ENCODE data around the gene ICAM5. TPM values are rescaled to one million over a fixed set of nuclear protein-coding genes. Genes with fewer than 3 reads are reported as not detected.
A peak's percentile ranks its signal among the peaks of the same experiment; 100 is the strongest.
"Not testable (repeated sequence)": the region's sequence is repeated elsewhere in the genome, so short reads cannot be mapped to it uniquely, and the experiment has no call there.

Gene ICAM5, protein sequence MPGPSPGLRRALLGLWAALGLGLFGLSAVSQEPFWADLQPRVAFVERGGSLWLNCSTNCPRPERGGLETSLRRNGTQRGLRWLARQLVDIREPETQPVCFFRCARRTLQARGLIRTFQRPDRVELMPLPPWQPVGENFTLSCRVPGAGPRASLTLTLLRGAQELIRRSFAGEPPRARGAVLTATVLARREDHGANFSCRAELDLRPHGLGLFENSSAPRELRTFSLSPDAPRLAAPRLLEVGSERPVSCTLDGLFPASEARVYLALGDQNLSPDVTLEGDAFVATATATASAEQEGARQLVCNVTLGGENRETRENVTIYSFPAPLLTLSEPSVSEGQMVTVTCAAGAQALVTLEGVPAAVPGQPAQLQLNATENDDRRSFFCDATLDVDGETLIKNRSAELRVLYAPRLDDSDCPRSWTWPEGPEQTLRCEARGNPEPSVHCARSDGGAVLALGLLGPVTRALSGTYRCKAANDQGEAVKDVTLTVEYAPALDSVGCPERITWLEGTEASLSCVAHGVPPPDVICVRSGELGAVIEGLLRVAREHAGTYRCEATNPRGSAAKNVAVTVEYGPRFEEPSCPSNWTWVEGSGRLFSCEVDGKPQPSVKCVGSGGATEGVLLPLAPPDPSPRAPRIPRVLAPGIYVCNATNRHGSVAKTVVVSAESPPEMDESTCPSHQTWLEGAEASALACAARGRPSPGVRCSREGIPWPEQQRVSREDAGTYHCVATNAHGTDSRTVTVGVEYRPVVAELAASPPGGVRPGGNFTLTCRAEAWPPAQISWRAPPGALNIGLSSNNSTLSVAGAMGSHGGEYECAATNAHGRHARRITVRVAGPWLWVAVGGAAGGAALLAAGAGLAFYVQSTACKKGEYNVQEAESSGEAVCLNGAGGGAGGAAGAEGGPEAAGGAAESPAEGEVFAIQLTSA
- total RNA-seq: under 1 TPM; 0.23 to 0.45 (median 0.37) TPM

DNA sequence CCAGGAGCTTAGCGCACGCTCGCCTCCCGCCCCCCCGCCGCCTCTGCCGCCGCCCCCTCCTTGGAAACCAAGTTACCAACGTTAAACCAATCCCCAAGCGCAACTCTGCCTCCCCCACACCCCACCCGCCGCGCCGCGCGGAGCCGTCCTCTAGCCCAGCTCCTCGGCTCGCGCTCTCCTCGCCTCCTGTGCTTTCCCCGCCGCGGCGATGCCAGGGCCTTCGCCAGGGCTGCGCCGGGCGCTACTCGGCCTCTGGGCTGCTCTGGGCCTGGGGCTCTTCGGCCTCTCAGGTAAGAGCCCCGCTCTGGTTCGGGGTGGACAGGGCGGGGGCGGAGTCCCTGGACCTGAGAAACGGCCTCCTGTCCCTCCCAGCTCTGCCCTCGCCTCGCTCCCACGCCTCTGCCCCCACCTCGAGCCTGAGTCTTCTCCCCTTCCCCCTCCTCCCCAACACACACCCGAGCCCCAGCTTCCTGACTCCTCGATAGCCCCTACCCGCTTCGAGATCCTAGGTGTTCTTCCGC lies at the start of gene ICAM5:
Gene ICAM5, plus strand, starts transcription at position 117 of the 521 bp plus-strand sequence. Its CDS starts 92 bp downstream, at position 209.
- Histone ChIP-seq H3K36me3 (peaks cover under 1 to 12% (median 5%) of the 10 kb centered on the region in 4 donors), H3K27me3 (peaks cover 16 to 98% (median 80%) of the 10 kb centered on the region in 4 donors), H3K4me1 (peaks cover 66 to 94% (median 82%) of the 10 kb centered on the region in 4 donors), H3K9me3 (no peaks in the 10 kb centered on the region), H3K27ac (replicated peaks in 1 of 4) (no peak within 1 kb of the TSS), H3K4me3 (peak within 1 kb of the TSS; percentile 39 to 60 (median 47))
- TF ChIP-seq POLR2A (IDR thresholded peaks at IDR 0.05; ENCODE audit: low read depth) (no peak), EP300 (IDR thresholded peaks at IDR 0.05) (no peak), POLR2AphosphoS5 (IDR thresholded peaks at IDR 0.05) (no peak)
- TF ChIP-seq, protein P1, sequence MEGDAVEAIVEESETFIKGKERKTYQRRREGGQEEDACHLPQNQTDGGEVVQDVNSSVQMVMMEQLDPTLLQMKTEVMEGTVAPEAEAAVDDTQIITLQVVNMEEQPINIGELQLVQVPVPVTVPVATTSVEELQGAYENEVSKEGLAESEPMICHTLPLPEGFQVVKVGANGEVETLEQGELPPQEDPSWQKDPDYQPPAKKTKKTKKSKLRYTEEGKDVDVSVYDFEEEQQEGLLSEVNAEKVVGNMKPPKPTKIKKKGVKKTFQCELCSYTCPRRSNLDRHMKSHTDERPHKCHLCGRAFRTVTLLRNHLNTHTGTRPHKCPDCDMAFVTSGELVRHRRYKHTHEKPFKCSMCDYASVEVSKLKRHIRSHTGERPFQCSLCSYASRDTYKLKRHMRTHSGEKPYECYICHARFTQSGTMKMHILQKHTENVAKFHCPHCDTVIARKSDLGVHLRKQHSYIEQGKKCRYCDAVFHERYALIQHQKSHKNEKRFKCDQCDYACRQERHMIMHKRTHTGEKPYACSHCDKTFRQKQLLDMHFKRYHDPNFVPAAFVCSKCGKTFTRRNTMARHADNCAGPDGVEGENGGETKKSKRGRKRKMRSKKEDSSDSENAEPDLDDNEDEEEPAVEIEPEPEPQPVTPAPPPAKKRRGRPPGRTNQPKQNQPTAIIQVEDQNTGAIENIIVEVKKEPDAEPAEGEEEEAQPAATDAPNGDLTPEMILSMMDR (IDR thresholded peaks at IDR 0.05): no peak
- intact Hi-C loops (cut with DNase I): no loop called here
- WGBS: 2% methylated on average over 9 of the region's 45 CpGs
- DNase-seq (ENCODE audit: extremely low spot score): no peak

DNA sequence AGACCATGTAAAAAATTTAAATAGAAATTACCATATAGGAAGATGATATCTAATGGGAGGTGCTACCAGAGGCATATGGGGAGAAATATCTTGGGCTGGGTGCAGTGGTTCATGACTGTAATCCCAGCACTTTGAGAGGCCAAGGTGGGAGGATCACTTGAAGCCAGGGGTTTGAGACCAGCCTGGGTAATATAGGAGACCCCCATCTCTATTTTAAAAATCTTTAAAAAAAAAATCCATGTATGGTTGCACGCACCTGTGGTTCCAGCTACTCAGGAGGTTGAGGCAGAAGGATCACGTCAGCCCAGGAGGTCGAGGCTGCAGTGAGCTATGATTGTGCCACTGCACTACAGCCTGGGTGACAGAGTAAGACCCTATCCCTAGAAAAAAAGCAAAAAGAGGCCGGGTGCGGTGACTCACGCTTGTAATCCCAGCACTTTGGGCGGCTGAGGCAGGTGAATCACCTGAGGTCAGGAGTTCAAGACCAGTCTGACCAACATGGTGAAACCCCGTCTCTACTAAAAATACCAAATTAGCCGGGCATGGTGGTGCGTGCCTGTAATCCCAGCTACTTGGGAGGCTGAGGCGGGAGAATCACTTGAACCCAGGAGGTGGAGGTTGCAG lies 47.8 kb upstream of the ICAM5 start:
- intact Hi-C loops (cut with DNase I); H3K27me3 ChIP-seq; H3K4me3 ChIP-seq; H3K9me3 ChIP-seq; H3K36me3 ChIP-seq; DNase-seq (ENCODE audit: extremely low spot score); H3K27ac ChIP-seq (replicated peaks in 1 of 4): not testable (repeated sequence)
- 91% methylated on average over 11 of the region's 11 CpGs for WGBS
- H3K4me1 ChIP-seq: peaks cover 5 to 14% (median 9%) of the 10 kb centered on the region in 4 donors

DNA sequence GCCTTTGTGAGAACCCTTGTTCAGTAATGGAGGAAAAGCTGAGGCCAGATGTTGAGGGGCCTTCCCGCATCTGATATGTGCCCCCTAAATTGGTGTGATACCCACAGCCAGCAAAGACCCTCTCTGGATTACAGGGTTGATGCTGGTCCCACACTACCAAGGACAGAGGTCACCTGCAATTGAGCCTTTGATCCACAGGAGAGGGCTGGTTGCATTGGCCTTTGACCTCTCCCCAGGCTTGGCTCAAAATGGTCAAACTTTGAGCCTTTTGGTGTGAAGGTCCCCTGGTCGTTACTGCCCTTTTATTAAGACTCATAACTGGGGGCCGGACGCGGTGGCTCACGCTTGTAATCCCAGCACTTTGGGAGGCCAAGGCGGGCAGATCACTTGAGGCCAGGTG lies 46.1 kb upstream of the ICAM5 start:
- intact Hi-C loops (cut with DNase I): no loop called here
- no peak for TF ChIP-seq EP300 (IDR thresholded peaks at IDR 0.05)
- TF ChIP-seq POLR2A (IDR thresholded peaks at IDR 0.05; ENCODE audit: low read depth): no peak
- TF ChIP-seq, protein P1 (IDR thresholded peaks at IDR 0.05): no peak
- no peak for TF ChIP-seq POLR2AphosphoS5 (IDR thresholded peaks at IDR 0.05)
- WGBS: 95% methylated on average over 7 of the region's 7 CpGs
- no peak overlapping the region for H3K27ac ChIP-seq (replicated peaks in 1 of 4)
- no peaks in the 10 kb centered on the region for H3K27me3 ChIP-seq
- no peak for DNase-seq (ENCODE audit: extremely low spot score)
- no peaks in the 10 kb centered on the region for H3K9me3 ChIP-seq
- no peak overlapping the region for H3K4me3 ChIP-seq
- no peaks in the 10 kb centered on the region for H3K36me3 ChIP-seq
- H3K4me1 ChIP-seq: no peaks in the 10 kb centered on the region

DNA sequence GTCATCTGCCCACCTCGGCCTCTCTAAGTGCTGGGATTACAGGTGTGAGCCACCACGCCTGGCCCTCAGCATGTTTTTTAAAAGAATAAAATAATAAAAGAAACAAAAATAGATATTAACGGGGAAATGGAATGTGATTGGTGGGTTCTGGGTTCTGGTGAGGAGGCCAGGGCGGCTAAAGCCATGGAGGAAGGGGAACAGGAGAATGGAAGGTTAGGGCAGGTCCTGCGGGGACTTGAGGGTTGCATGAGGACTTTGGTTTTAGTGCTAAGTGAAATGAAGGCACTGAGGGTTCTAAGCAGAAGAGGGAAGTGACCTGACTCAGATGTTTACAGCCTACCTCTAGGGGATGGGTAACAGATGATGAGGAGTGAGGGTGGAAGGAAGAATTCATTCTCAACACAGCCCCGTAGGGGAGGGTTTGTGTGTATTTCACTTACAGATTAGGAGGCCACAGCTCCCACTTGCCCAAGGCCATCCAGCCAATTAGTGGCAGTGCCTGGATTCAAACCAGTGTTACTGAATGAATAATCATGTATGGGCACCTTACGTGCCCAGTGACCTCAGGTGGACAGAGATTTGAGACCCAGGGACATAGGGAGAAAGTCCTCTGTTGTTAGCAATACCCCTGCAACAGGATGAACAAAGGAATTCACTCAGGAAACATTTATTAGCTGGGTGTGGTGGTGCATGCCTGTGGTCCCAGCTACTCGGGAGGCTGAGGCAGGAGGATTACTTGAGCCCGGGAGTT lies 44.4 kb upstream of the ICAM5 start:
- no peak overlapping the region for H3K27ac ChIP-seq (replicated peaks in 1 of 4)
- no peak overlapping the region for H3K4me3 ChIP-seq
- no peak for DNase-seq (ENCODE audit: extremely low spot score)
- WGBS: 86% methylated on average over 9 of the region's 9 CpGs
- no peaks in the 10 kb centered on the region for H3K27me3 ChIP-seq
- peaks cover 6 to 9% (median 7%) of the 10 kb centered on the region in 4 donors for H3K4me1 ChIP-seq
- intact Hi-C loops (cut with DNase I): loop anchor here (5.0 kb wide), 1 partner anchor 53 kb away; the partner anchor contains the start of gene DNMT1
- TF ChIP-seq POLR2A (IDR thresholded peaks at IDR 0.05; ENCODE audit: low read depth) (no peak), POLR2AphosphoS5 (IDR thresholded peaks at IDR 0.05) (no peak)
- no peaks in the 10 kb centered on the region for H3K9me3 ChIP-seq
- no peaks in the 10 kb centered on the region for H3K36me3 ChIP-seq

DNA sequence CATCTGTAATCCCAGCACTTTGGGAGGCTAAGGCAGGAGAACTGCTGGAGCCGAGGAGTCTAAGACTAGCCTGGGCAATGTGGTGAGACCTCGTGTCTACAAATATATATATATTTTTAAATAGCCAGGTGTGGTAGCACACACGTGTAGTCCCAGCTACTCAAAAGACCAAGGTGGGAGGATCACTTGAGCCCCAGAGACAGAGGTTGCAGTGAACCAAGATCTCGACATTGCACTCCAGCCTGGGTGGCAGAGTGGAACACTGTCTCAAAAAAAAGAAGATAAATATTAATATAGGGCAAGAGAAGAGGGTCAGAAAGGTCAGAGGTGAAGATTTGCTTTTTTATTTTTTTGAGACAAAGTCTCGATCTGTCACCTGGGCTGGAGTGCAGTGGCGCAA lies 43.2 kb upstream of the ICAM5 start:
- Histone ChIP-seq H3K4me1 (peaks cover 14 to 21% (median 17%) of the 10 kb centered on the region in 4 donors), H3K36me3 (no peaks in the 10 kb centered on the region), H3K27me3 (no peaks in the 10 kb centered on the region), H3K4me3 (no peak overlapping the region), H3K9me3 (no peaks in the 10 kb centered on the region), H3K27ac (replicated peaks in 1 of 4) (no peak overlapping the region)
- no peak for DNase-seq (ENCODE audit: extremely low spot score)
- WGBS: 86% methylated on average over 6 of the region's 6 CpGs
- TF ChIP-seq EP300 (IDR thresholded peaks at IDR 0.05) (no peak), POLR2A (IDR thresholded peaks at IDR 0.05; ENCODE audit: low read depth) (no peak), POLR2AphosphoS5 (IDR thresholded peaks at IDR 0.05) (no peak)
- TF ChIP-seq, protein P1 (IDR thresholded peaks at IDR 0.05): no peak
- intact Hi-C loops (cut with DNase I): loop anchor here (5.0 kb wide), 1 partner anchor 54 kb away; the partner anchor contains the start of gene DNMT1
